HepG2 (cell line): Measurements from ENCODE around the gene TMEM236. TPM values are rescaled to one million over a fixed set of nuclear protein-coding genes. Genes with fewer than 3 reads are reported as not detected.

Experiments
- ATAC-seq: fragments of 200-7000 bp; cut with Tn5 transposase; 3 replicates; pipeline ENCODE4 v1.9.1; 2020; ENCODE audit warnings: mild to moderate bottlenecking, moderate library complexity
- BruUV-seq: library from RNA; stranded (reverse); fragments of 400-500 nt; replicated peaks from 2 replicates; lab custom pipeline; 2021; lab: Mats Ljungman, UMichigan
- CTCF ChIA-PET: fragments of 300-600 bp; formaldehyde crosslinking; extraction: SDS; loops from one replicate; lab custom pipeline; 2021; ENCODE audit warnings: low total read pairs, inconsistent platforms, low intra/inter-chr PET ratio; lab: Yijun Ruan, JAX
- POLR2A ChIA-PET: fragments of 350-600 bp; sonication (Branson Sonifier 250); formaldehyde crosslinking; loops from one replicate; lab custom pipeline; 2020; ENCODE audit warnings: antibody characterized with exemption, inconsistent platforms; lab: Yijun Ruan, JAX
- DNase-seq: peaks from one replicate; pipeline ENCODE4 v3.0.0-alpha.2; 2015; ENCODE audit warnings: low spot score
- FAIRE-seq: peaks from 3 replicates; lab custom pipeline; 2011; peaks lifted over from hg19 to GRCh38; lab: Jason Lieb, UNC
- H2AFZ ChIP-seq: one replicate; pipeline ENCODE4 v1.6.1; 2011; ENCODE audit warnings: low read length, inconsistent platforms
- H3K27ac ChIP-seq: fragments of 300-600 bp; 3 replicates; pipeline ENCODE4 v1.8.0; 2011; ENCODE audit warnings: mixed run types, mild to moderate bottlenecking, mixed read lengths, low read length, inconsistent platforms; ENCODE audit not compliant: insufficient read depth; ENCODE audit errors: extremely low read length
- H3K27me3 ChIP-seq, 2 experiments: fragments of 200-600 bp in 1 of 2; 2 replicates in 1 of 2; 3 replicates in 1 of 2; pipeline versions ENCODE4 v1.6.0 to v1.8.0; 2011; ENCODE audit warnings: low read length in 2 of 2, mild to moderate bottlenecking in 2 of 2, moderate library complexity in 2 of 2, inconsistent platforms in 1 of 2; ENCODE audit not compliant: insufficient read depth in 2 of 2, control insufficient read depth in 1 of 2
- H3K36me3 ChIP-seq, 2 experiments: fragments of 200-600 bp in 1 of 2; replicated peaks in 1 of 2; 2 replicates in 1 of 2; 3 replicates in 1 of 2; pipeline versions ENCODE4 v1.5.1 to v1.8.0; 2011; ENCODE audit warnings: low read length in 2 of 2, inconsistent platforms in 1 of 2; ENCODE audit not compliant: insufficient read depth in 2 of 2, control insufficient read depth in 1 of 2
- H3K4me1 ChIP-seq: 2 replicates; pipeline ENCODE4 v1.5.1; 2012; ENCODE audit warnings: low read length, inconsistent platforms; ENCODE audit not compliant: insufficient read depth
- H3K4me2 ChIP-seq: 2 replicates; pipeline ENCODE4 v1.6.0; 2011; ENCODE audit warnings: low read depth, low read length, inconsistent platforms
- H3K4me3 ChIP-seq, 3 experiments: fragments of 200-600 bp in 1 of 3; sonication (generic), shearing (Covaris generic) in 1 of 3; replicated peaks in 1 of 3; 2 replicates each; pipeline ENCODE4 v1.5.1; 2011 to 2016; ENCODE audit warnings: low read length in 3 of 3, inconsistent platforms in 2 of 3, low read depth in 2 of 3, mild to moderate bottlenecking in 2 of 3, control low read depth in 1 of 3, mixed read lengths in 1 of 3; ENCODE audit not compliant: insufficient read depth in 1 of 3
- H3K79me2 ChIP-seq: one replicate; pipeline ENCODE4 v1.6.1; 2011; ENCODE audit warnings: low read length, inconsistent platforms; ENCODE audit not compliant: insufficient read depth
- H3K9ac ChIP-seq: 2 replicates; pipeline ENCODE4 v1.6.0; 2011; ENCODE audit warnings: mild to moderate bottlenecking, low read depth, low read length, inconsistent platforms; ENCODE audit not compliant: insufficient read depth
- H3K9me3 ChIP-seq: 2 replicates; pipeline ENCODE4 v1.5.1; 2012; ENCODE audit warnings: mild to moderate bottlenecking, low read length
- H4K20me1 ChIP-seq: 2 replicates; pipeline ENCODE4 v1.6.0; 2011; ENCODE audit warnings: inconsistent platforms, mild to moderate bottlenecking, low read length, moderate library complexity; ENCODE audit not compliant: insufficient read depth
- ESRRA ChIP-seq: sonication (generic); formaldehyde crosslinking; IDR thresholded peaks from 2 replicates; pipeline ENCODE4 v1.5.1; 2020; ENCODE audit warnings: mild to moderate bottlenecking, low read depth, missing genetic modification reagents
- KMT2A ChIP-seq: sonication (generic); formaldehyde crosslinking; IDR thresholded peaks from 2 replicates; pipeline ENCODE4 v1.4.0; 2020; ENCODE audit warnings: missing genetic modification reagents
- RARG ChIP-seq: sonication (generic); formaldehyde crosslinking; IDR thresholded peaks from 2 replicates; pipeline ENCODE4 v1.4.0; 2020; ENCODE audit warnings: low read depth, mild to moderate bottlenecking, missing genetic modification reagents
- SMC3 ChIP-seq: IDR thresholded peaks from 2 replicates; pipeline ENCODE4 v1.6.1; 2011; ENCODE audit warnings: low read length, improper control_type of control experiment
- SNAI1 ChIP-seq: sonication (generic); formaldehyde crosslinking; IDR thresholded peaks from 2 replicates; pipeline ENCODE4 v1.5.0; 2020; ENCODE audit warnings: mild to moderate bottlenecking, missing genetic modification reagents, borderline replicate concordance
- U2AF1 ChIP-seq: fragments of 200-400 bp; formaldehyde crosslinking; optimal IDR thresholded peaks from 2 replicates; pipeline ENCODE3; 2017; ENCODE audit warnings: mild to moderate bottlenecking, low read depth, low read length
- ZNF234 ChIP-seq: sonication (generic); formaldehyde crosslinking; conservative IDR thresholded peaks from 2 replicates; pipeline ENCODE4 v1.5.1; 2020; ENCODE audit warnings: mild to moderate bottlenecking, missing genetic modification reagents
- ZNF547 ChIP-seq: sonication (generic); formaldehyde crosslinking; IDR thresholded peaks from 2 replicates; pipeline ENCODE4 v1.5.1; 2020; ENCODE audit warnings: mild to moderate bottlenecking, missing genetic modification reagents
- ZNF816 ChIP-seq: sonication (generic); formaldehyde crosslinking; IDR thresholded peaks from 2 replicates; pipeline ENCODE4 v1.8.0; 2022; ENCODE audit warnings: missing genetic modification reagents, mild to moderate bottlenecking, borderline replicate concordance
- ZSCAN25 ChIP-seq: sonication (generic); formaldehyde crosslinking; IDR thresholded peaks from 2 replicates; pipeline ENCODE4 v1.8.0; 2022; ENCODE audit warnings: mild to moderate bottlenecking, missing genetic modification reagents
- WGBS: methylation state at CpG from one replicate; pipeline ENCODE4 v1.1.6; 2017; ENCODE audit warnings: low lambda C conversion rate; 5-methylcytosine and 5-hydroxymethylcytosine counted together
- in situ Hi-C: cut with HindIII; loops from 2 replicates; pipeline ENCODE4 v1.10.0; 2017; ENCODE audit warnings: low pct_unique_long_range_greater_than_20kb; ENCODE audit not compliant: extremely low pct_ligation_motif_present
- intact Hi-C: fragments of 100-400 bp; cut with micrococcal nuclease; formaldehyde crosslinking; loops from one replicate; pipeline ENCODE4 v1.10.0; 2022; ENCODE audit not compliant: unreplicated experiment
- polyA plus RNA-seq, 8 experiments: library from polyadenylated mRNA; depleted of rRNA in 3 of 8; stranded (reverse) in 7 of 8; unstranded in 1 of 8; fragments of >200 nt; fragmentation: Illumina TruSeq in 4 of 8; extraction: Trizol in 4 of 8; gene quantifications; 2 replicates each; pipeline versions ENCODE4 v1.2.1 to v1.2.3, GENCODE V29; 2011 to 2016; ENCODE audit warnings: low read depth in 4 of 8, missing spikeins in 1 of 8, mixed read lengths in 1 of 8; ENCODE audit not compliant: insufficient read depth in 1 of 8
- total RNA-seq, 5 experiments: library from RNA; depleted of rRNA; stranded (reverse); fragments of >200 nt; fragmentation: Illumina TruSeq; extraction: Trizol; gene quantifications; 2 replicates each; pipeline ENCODE4 v1.2.3, GENCODE V29; 2016; ENCODE audit warnings: low read depth in 1 of 5
- TF ChIP-seq, protein P1 (sequence below): sonication (generic); formaldehyde crosslinking; IDR thresholded peaks from 2 replicates; pipeline ENCODE4 v1.4.0; 2020; ENCODE audit warnings: missing genetic modification reagents, mild to moderate bottlenecking, borderline replicate concordance
- TF ChIP-seq, protein P2 (sequence below): sonication (generic); formaldehyde crosslinking; IDR thresholded peaks from 2 replicates; pipeline ENCODE4 v1.8.0; 2023; ENCODE audit warnings: mild to moderate bottlenecking, missing genetic modification reagents
- TF ChIP-seq, protein P3 (sequence below): sonication (generic); formaldehyde crosslinking; IDR thresholded peaks from 2 replicates; pipeline ENCODE4 v1.5.0; 2020; ENCODE audit warnings: missing genetic modification reagents, mild to moderate bottlenecking, borderline replicate concordance
- TF ChIP-seq, protein P4 (sequence below): sonication (generic); formaldehyde crosslinking; IDR thresholded peaks from 2 replicates; pipeline ENCODE4 v1.4.0; 2020; ENCODE audit warnings: mild to moderate bottlenecking, missing genetic modification reagents
- TF ChIP-seq, protein P5 (sequence below): sonication (generic); formaldehyde crosslinking; IDR thresholded peaks from 2 replicates; pipeline ENCODE4 v1.4.0; 2020; ENCODE audit warnings: missing genetic modification reagents

The TMEM236 gene
- total and polyA plus RNA-seq, 2 of the 13 experiments (the other 11 are each of a cell fraction or from before 2014, with no cell fraction given): 0.04 to 0.08 TPM

DNA sequence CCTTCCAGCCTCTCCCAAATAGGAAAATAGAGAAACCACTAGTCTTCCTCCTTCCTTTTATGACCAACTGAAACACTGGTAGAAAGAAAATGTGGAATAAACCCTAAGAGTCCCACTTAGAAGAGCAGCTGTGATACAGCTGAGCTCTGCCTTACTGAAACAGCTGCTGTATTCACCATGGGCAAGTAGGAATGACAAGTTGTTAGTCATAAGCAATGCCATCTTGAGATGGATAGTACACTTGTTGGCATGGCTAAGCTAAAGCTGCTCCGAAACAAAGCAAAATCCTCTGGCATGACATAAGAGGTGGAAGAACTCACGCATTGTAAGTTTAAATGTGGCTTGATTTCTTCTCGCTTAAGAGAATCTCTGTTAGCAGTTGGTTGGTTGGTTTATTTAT, 48.3 kb upstream of the TMEM236 start:
- ChIA-PET CTCF (no interaction called here), POLR2A (no interaction called here)
- no peak for ATAC-seq
- no peak overlapping the region for H3K4me2 ChIP-seq
- H3K79me2 ChIP-seq: no peaks in the 10 kb centered on the region
- no peak overlapping the region for H3K27ac ChIP-seq
- peaks cover 5 to 38% of the 10 kb centered on the region in 2 experiments; a peak in 4 of 5 replicates for H3K36me3 ChIP-seq
- no TSS peak for BruUV-seq
- no peaks in the 10 kb centered on the region for H3K9me3 ChIP-seq
- intact Hi-C loops (no loop called here), in situ Hi-C loops (no loop called here)
- no peaks in the 10 kb centered on the region for H4K20me1 ChIP-seq
- no peak for DNase-seq
- no peaks in the 10 kb centered on the region for H3K27me3 ChIP-seq
- H3K9ac ChIP-seq: no peak overlapping the region
- 95% methylated on average over 3 of the region's 3 CpGs for WGBS
- no peak overlapping the region for H3K4me3 ChIP-seq
- no peak for FAIRE-seq
- H2AFZ ChIP-seq: no peak overlapping the region
- no peaks in the 10 kb centered on the region for H3K4me1 ChIP-seq
- TF ChIP-seq SNAI1 (CRISPR knock-in tag) (no peak), ZNF547 (CRISPR knock-in tag) (no peak), ZNF234 (no peak), RARG (CRISPR knock-in tag) (no peak), ESRRA (CRISPR knock-in tag) (no peak), KMT2A (no peak), SMC3 (no peak), ZNF816 (CRISPR knock-in tag) (no peak), U2AF1 (no peak), ZSCAN25 (CRISPR knock-in tag) (no peak)
- TF ChIP-seq, protein P1, sequence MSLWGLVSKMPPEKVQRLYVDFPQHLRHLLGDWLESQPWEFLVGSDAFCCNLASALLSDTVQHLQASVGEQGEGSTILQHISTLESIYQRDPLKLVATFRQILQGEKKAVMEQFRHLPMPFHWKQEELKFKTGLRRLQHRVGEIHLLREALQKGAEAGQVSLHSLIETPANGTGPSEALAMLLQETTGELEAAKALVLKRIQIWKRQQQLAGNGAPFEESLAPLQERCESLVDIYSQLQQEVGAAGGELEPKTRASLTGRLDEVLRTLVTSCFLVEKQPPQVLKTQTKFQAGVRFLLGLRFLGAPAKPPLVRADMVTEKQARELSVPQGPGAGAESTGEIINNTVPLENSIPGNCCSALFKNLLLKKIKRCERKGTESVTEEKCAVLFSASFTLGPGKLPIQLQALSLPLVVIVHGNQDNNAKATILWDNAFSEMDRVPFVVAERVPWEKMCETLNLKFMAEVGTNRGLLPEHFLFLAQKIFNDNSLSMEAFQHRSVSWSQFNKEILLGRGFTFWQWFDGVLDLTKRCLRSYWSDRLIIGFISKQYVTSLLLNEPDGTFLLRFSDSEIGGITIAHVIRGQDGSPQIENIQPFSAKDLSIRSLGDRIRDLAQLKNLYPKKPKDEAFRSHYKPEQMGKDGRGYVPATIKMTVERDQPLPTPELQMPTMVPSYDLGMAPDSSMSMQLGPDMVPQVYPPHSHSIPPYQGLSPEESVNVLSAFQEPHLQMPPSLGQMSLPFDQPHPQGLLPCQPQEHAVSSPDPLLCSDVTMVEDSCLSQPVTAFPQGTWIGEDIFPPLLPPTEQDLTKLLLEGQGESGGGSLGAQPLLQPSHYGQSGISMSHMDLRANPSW: no peak
- TF ChIP-seq, protein P2, sequence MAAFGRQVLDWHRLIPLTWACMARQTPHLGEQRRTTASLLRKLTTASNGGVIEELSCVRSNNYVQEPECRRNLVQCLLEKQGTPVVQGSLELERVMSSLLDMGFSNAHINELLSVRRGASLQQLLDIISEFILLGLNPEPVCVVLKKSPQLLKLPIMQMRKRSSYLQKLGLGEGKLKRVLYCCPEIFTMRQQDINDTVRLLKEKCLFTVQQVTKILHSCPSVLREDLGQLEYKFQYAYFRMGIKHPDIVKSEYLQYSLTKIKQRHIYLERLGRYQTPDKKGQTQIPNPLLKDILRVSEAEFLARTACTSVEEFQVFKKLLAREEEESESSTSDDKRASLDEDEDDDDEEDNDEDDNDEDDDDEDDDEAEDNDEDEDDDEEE (CRISPR knock-in tag): no peak
- TF ChIP-seq, protein P3, sequence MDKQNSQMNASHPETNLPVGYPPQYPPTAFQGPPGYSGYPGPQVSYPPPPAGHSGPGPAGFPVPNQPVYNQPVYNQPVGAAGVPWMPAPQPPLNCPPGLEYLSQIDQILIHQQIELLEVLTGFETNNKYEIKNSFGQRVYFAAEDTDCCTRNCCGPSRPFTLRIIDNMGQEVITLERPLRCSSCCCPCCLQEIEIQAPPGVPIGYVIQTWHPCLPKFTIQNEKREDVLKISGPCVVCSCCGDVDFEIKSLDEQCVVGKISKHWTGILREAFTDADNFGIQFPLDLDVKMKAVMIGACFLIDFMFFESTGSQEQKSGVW (CRISPR knock-in tag): no peak
- TF ChIP-seq, protein P4, sequence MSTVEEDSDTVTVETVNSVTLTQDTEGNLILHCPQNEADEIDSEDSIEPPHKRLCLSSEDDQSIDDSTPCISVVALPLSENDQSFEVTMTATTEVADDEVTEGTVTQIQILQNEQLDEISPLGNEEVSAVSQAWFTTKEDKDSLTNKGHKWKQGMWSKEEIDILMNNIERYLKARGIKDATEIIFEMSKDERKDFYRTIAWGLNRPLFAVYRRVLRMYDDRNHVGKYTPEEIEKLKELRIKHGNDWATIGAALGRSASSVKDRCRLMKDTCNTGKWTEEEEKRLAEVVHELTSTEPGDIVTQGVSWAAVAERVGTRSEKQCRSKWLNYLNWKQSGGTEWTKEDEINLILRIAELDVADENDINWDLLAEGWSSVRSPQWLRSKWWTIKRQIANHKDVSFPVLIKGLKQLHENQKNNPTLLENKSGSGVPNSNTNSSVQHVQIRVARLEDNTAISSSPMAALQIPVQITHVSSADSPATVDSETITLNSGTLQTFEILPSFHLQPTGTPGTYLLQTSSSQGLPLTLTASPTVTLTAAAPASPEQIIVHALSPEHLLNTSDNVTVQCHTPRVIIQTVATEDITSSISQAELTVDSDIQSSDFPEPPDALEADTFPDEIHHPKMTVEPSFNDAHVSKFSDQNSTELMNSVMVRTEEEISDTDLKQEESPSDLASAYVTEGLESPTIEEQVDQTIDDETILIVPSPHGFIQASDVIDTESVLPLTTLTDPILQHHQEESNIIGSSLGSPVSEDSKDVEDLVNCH (CRISPR knock-in tag): no peak
- TF ChIP-seq, protein P5, sequence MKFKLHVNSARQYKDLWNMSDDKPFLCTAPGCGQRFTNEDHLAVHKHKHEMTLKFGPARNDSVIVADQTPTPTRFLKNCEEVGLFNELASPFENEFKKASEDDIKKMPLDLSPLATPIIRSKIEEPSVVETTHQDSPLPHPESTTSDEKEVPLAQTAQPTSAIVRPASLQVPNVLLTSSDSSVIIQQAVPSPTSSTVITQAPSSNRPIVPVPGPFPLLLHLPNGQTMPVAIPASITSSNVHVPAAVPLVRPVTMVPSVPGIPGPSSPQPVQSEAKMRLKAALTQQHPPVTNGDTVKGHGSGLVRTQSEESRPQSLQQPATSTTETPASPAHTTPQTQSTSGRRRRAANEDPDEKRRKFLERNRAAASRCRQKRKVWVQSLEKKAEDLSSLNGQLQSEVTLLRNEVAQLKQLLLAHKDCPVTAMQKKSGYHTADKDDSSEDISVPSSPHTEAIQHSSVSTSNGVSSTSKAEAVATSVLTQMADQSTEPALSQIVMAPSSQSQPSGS (CRISPR knock-in tag): no peak
